ENCODE measurements around the gene TPO. TPM values are rescaled to one million over a fixed set of nuclear protein-coding genes. Genes with fewer than 3 reads are reported as not detected.

The TPO gene
- total and polyA plus RNA-seq, 4 donors = not detected

GRCh38 chr2:1462994-1463393 lies 49.7 kb downstream of the TPO start:
- 66% methylated on average over 4 of the region's 4 CpGs for WGBS
- no peak overlapping the region for H3K4me3 ChIP-seq (ENCODE audit: low read depth in 1 of 3, low read length in 3 of 3)
- TF ChIP-seq HNF4A (conservative IDR thresholded peaks at IDR 0.05) (no peak), ATF3 (IDR thresholded peaks at IDR 0.05) (no peak), ZBTB33 (IDR thresholded peaks at IDR 0.05) (no peak), GABPA (IDR thresholded peaks at IDR 0.05 in 1 of 2, conservative IDR thresholded peaks at IDR 0.05 in 1 of 2) (no peak), FOXA2 (IDR thresholded peaks at IDR 0.05) (no peak), JUND (IDR thresholded peaks at IDR 0.05) (no peak), YY1 (IDR thresholded peaks at IDR 0.05) (no peak), RAD21 (IDR thresholded peaks at IDR 0.05) (no peak), REST (IDR thresholded peaks at IDR 0.05) (no peak), FOXA1 (IDR thresholded peaks at IDR 0.05) (no peak), MAX (IDR thresholded peaks at IDR 0.05) (no peak), EGR1 (IDR thresholded peaks at IDR 0.05; ENCODE audit: low read depth in 2 of 2) (no peak), SP1 (IDR thresholded peaks at IDR 0.05) (no peak), RXRA (IDR thresholded peaks at IDR 0.05) (no peak), HNF4G (IDR thresholded peaks at IDR 0.05) (no peak), NR2F2 (IDR thresholded peaks at IDR 0.05) (no peak), CTCF (IDR thresholded peaks at IDR 0.05; ENCODE audit: low read depth, low read length, missing input control) (no peak), TAF1 (conservative IDR thresholded peaks at IDR 0.05) (no peak)

More at GRCh38 chr2:1462994-1463393, 49.7 kb downstream of the TPO start:
- no peak overlapping the region for H3K27ac ChIP-seq (ENCODE audit: low read depth in 1 of 2, low read length in 2 of 2)
- no peak overlapping the region for H3K9ac ChIP-seq (ENCODE audit: low read depth in 1 of 2, low read length in 2 of 2)
- no peaks in the 10 kb centered on the region for H3K9me3 ChIP-seq (ENCODE audit: control insufficient read depth in 4 of 4, low read length in 3 of 4)
- peaks cover 0 to 4% (median 3%) of the 10 kb centered on the region in 4 donors for H3K27me3 ChIP-seq (ENCODE audit: control insufficient read depth in 4 of 4, insufficient read depth in 4 of 4, low read length in 3 of 4)
- no peaks in the 10 kb centered on the region for H3K4me1 ChIP-seq (ENCODE audit: control insufficient read depth in 4 of 4, insufficient read depth in 4 of 4, low read length in 3 of 4)
- no peaks in the 10 kb centered on the region for H3K36me3 ChIP-seq (ENCODE audit: control insufficient read depth in 4 of 4, insufficient read depth in 3 of 4, low read depth in 1 of 4, low read length in 3 of 4)
- DNase-seq (ENCODE audit: low spot score) = no peak

Data from liver (tissue), 9 donors.